Measurements from ENCODE around the gene CTBP1.

Gene CTBP1

DNA sequence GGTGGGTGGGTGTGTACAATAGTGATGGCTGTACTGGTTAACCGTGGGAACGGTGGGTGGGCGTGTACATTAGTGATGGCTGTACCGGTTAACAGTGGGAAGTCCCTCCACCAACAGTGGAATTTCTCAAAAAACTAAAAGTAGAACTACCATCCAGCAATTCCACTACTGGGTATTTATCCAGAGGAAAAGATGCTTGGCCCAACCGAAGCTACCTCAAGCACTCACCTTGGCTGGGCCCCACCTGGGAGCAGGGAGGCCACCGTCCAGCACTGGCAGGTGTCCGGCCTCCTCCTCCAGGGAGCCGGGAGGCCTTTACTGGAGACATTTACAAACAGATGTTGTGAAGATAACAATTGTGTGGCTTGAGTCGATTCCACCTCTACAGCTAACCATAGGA lies 34.8 kb upstream of the CTBP1 start:
- no peak for DNase-seq (ENCODE audit: low spot score)

DNA sequence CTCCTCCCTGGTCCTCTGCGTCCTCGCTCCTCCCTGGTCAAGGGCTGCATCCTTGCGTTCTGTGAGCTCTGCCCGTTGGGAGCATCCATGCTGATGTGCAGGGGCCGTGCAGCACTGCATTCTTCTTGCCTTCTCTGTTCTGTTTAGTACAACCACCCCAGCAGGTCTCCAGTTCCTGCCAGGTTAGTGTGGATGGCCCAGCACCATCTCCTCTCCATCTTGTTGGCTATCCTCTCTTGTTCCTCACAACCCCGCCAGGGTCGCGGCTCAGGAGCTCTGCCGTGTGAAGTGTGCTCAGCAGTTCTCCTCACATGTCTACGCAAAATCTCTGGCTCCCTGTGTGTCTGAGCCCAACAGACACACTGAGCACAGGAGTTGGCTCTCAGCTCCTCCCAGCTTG lies 30.3 kb upstream of the CTBP1 start:
- no peak for DNase-seq (ENCODE audit: low spot score)

DNA sequence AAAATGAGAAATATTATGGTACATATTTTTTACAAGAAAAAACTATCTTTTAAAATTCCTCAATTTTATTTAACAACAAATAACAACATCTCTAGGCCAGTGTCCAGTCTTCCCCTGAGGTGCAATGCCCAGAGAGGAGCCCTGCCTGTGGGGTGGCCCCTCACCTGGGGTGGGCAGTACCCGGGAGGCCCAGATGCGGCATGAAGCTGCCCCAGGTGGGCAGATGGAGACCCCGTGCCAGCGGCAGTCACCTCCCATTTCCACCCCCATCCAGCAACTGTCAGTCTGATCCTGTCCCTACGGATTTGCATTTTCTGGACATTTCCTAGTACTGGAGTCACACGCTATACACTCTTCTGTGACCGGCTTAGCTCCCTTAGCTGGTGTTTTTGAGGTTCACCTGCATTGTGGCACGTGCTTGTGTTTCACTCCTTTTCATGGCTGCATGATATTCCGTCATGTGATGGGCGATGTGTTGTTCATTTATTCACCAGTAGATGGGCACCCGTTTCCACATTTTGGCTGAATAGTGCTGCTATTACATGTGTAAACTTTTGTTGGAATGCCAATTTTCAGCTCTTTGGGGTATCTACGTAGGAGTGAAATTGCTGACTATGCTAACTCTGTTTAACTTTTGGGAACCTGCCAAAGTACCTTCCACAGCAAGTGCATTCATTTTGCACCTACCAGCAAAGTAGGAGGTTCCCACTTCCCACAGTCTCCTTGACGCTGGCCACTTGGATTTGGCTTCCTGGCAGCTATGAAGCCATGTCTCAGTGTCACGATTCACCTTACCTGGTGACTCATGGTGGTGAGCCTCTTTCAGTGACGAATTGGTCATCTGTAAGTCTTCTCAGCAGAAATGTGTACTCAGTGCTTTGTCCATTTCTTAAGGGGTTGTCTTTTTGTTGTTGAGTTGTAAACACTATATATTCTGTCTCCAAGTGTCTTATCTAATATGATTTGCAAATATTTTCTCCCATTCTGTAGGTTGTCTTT lies 29.0 kb upstream of the CTBP1 start:
- no peak for DNase-seq (ENCODE audit: low spot score)

- DNase-seq (ENCODE audit: low spot score), result no peak
Observed at GRCh38 chr4:1276984-1277383, 28.1 kb upstream of the CTBP1 start.

DNA sequence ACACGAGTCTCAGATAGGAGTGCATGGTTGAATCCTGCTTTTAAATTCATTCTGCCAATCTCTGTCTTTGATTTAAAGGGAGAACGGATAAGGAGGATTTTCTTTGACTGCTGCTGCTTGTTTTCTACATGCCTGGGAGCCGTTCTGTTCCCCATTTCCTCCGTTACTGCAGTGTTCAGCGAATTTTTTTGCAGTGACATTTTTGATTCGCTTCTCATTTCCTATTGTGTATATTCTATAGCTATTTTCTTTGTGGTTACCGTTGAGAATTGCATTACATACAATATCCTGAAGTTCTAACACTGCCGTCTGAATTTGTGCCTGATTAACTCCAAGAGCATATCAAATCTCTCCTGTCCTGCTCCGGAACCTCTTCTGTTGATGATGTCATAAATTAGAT lies 25.9 kb upstream of the CTBP1 start:
- no peak for DNase-seq (ENCODE audit: low spot score)

DNA sequence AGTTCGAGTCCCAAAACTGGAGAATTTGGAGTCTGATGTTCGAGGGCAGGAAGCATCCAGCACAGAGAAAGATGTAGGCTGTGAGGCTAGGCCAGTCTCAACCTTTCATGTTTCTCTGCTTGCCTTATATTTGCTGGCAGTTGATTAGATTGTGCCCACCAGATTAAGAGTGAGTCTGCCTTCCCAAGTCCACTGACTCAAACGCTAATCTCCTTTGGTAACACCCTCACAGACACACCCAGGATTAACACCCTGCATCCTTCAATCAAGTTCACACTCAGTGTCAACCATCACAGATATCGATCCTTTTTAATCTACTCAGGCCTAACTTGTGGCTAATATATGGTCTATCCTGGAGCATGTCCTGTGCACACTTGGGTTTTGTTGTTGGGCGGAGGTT lies 22.8 kb upstream of the CTBP1 start:
- no peak for DNase-seq (ENCODE audit: low spot score)

GRCh38 chr4:1269209-1269608 lies 20.3 kb upstream of the CTBP1 start:
- no peak for DNase-seq (ENCODE audit: low spot score)

- DNase-seq (ENCODE audit: low spot score), result no peak
Observed at GRCh38 chr4:1266881-1267763, 18.2 kb upstream of the CTBP1 start.

DNA sequence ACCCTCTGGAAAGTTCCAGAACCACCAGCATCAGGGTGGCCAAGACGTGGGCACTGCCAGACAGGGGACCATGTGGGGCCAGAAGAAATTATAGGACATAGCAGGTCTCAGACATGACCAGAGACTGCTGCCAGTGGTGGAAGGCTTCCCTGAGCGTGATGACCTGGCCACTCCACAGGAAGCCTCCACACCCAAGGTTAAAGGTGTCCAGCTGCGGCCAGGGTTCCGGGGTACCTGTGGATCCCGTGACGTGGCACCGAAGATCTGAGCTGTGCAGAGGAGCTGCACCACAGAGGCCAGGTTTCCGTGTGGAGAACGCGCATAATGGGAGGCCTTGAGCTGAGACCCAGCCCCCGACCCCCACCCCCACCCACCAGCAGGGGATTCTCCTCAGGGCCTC lies 16.4 kb upstream of the CTBP1 start:
- DNase-seq (ENCODE audit: low spot score), result no peak

DNA sequence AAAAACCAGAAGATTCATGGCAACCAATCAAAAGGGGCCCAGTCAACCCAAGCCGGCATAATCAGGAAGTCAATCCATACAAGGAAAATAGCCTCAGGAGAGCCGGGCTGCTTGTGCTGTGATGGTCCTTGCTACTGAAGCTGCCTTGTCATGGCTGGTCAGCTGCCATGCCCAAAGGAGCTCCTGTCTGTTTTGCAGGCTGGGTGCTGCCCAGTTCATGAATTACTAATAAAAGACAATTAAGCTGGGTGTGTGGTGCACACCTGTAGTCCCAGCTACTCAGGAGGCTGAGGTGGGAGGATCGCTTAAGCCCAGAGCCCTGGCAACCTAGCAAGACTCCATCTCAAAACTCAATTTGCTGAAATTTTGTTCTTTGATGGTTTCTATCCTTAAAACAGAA lies 16.0 kb upstream of the CTBP1 start:
- no peak for DNase-seq (ENCODE audit: low spot score)

GRCh38 chr4:1261107-1261928 lies 12.4 kb upstream of the CTBP1 start:
- DNase-seq (ENCODE audit: low spot score), result no peak

- DNase-seq (ENCODE audit: low spot score), result no peak
Observed at GRCh38 chr4:1260418-1261106, 11.6 kb upstream of the CTBP1 start.

- DNase-seq (ENCODE audit: low spot score), result no peak
Observed at GRCh38 chr4:1259966-1260365, 11.0 kb upstream of the CTBP1 start.

DNA sequence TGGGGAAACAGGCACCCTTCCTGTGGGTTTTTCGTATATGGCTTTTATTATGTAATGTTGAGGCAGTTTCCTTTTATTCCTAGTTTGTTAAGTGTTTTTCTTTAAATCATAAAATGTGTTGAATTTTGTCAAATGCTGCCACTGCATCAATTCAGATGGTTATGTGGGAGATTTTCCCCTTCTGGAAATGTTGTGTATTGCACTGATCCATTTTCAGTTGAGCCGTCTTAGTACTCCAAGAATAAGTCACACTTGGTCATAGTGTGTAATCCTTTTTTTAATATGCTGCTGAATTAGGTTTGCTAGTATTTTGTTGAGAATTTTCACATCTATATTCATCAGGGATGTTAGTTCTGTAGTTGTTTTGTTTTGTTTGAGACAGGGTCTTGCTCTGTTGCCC lies 9.5 kb upstream of the CTBP1 start:
- no peak for DNase-seq (ENCODE audit: low spot score)

GRCh38 chr4:1255699-1256098 lies 6.8 kb upstream of the CTBP1 start:
- no peak for DNase-seq (ENCODE audit: low spot score)

DNA sequence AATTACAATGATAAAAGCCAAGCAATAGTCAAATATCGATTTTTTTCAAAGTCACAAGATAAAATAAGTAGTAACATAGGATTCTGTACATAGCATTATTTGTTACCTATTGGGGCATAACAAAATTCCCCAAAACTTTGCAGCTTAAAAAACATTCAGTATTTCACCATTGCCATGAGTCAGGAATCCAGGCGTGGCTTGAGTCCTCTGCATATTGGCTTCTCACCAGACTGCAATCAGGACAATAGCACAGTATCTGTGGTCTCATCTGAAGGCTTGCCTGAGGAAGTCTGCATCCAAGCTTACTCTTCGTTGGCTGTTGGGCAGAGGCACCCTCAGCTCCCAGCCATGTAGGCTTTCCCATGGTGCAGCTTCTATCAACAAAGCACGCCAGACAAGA lies 6.2 kb upstream of the CTBP1 start:
- DNase-seq (ENCODE audit: low spot score), result no peak

GRCh38 chr4:1253831-1254230 lies 4.9 kb upstream of the CTBP1 start:
- DNase-seq (ENCODE audit: low spot score), result no peak

- no peak for DNase-seq (ENCODE audit: low spot score)
Observed at GRCh38 chr4:1252928-1253492, 4.1 kb upstream of the CTBP1 start.

- no peak for DNase-seq (ENCODE audit: low spot score)
Observed at GRCh38 chr4:1251773-1252066, 2.8 kb upstream of the CTBP1 start.

GRCh38 chr4:1250921-1251772 lies 2.2 kb upstream of the CTBP1 start:
- no peak for DNase-seq (ENCODE audit: low spot score)

GRCh38 chr4:1250527-1250812 lies 1.5 kb upstream of the CTBP1 start:
- DNase-seq (ENCODE audit: low spot score), result no peak

Data from GM03348 (cell line).